ENCODE results near the gene MRPL48.
"Not testable (repeated sequence)": the region's sequence is repeated elsewhere in the genome, so short reads cannot be mapped to it uniquely, and the experiment has no call there.

MRPL48 gene

DNA sequence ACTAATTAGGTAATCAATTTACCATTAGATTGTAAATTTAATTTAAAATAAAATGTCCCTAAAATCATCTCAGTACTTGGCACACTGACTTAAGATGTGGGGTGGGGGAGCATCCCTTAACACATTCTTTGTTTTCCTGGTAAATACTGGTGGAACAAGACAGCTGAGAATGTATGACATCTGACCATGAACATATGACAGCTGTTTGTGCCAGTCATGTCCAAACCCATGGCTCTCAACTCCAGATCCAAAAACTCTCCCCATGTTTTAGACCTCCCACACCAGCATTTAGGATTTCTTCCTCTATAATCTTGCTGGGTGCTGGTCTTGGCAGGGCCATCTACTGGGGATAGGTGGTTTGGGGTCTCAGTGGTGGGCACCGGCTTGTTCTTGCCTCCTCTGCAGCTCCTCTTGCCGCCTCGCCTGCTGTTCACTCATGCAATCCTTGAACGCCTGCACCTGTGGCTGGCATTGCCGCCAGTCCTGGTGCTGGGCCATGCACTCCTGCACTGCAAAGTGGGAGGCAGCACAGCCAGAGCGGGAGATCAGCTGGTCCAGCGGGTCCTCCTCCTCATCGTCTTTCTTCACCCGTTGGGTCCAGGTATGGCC is 85.2 kb downstream of the MRPL48 start:
- Mint-ChIP-seq H3K27me3 (no peaks in the 10 kb centered on the region), H3K36me3 (ENCODE audit: low read depth) (peaks cover 67% of the 10 kb centered on the region), H3K9me3 (no peaks in the 10 kb centered on the region), H3K4me1 (ENCODE audit: low read depth) (peaks cover 16% of the 10 kb centered on the region), H3K27ac (no peak overlapping the region), H3K4me3 (no peak overlapping the region)
- intact Hi-C loops (cut with micrococcal nuclease) = no loop called here

DNA sequence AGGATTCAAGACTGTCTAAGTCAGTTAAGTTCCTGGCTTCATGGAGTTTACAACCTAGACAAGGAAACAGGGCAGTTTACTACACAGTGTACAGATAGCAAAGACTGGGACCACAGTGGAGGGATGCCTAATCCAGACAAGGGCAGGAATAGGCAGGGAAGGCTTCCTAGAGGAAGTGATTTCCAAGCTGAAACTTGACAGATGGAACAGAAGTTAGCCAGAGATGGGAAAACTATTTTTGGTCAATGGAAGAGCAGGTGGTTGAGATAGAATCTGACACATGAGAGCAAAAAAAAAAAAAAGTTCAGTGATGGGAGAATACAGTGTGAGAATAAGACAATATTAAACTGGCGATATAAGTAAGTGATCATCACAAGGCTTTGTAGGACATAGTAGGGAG is 87.7 kb downstream of the MRPL48 start:
- peak overlapping the region; percentile 88 for H3K27ac Mint-ChIP-seq
- no peaks in the 10 kb centered on the region for H3K27me3 Mint-ChIP-seq
- H3K9me3 Mint-ChIP-seq = no peaks in the 10 kb centered on the region
- peak overlapping the region; percentile 92 for H3K4me3 Mint-ChIP-seq
- H3K4me1 Mint-ChIP-seq (ENCODE audit: low read depth) = peaks cover 16% of the 10 kb centered on the region
- intact Hi-C loops (cut with micrococcal nuclease) = loop anchor here (5.0 kb wide), 1 partner anchor 88 kb away; the partner anchor contains the start of gene MRPL48
- H3K36me3 Mint-ChIP-seq (ENCODE audit: low read depth) = peaks cover 61% of the 10 kb centered on the region

DNA sequence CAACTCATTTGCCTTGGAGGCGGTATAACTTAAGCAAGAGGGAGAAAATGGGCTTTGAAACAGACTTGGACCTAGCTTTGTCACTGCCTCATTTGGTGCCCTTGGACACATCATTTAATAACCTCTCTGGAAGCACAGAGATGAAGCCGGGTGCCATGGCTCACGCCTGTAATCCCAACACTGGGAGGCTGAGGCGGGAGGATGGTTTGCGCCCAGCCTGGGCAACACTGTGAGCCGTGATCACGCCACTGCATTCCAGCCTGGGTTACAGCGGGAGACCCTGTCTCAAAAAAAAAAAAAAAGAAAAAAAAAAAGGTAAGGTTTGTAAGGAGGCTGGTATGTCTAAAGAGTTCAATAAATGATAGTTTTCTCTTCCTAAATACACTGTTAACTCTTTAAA is 88.2 kb downstream of the MRPL48 start:
- peak overlapping the region; percentile 92 for H3K4me3 Mint-ChIP-seq
- H3K36me3 Mint-ChIP-seq (ENCODE audit: low read depth) = peaks cover 61% of the 10 kb centered on the region
- intact Hi-C loops (cut with micrococcal nuclease) = loop anchor here (5.0 kb wide), 1 partner anchor 89 kb away; the partner anchor contains the start of gene MRPL48
- no peaks in the 10 kb centered on the region for H3K27me3 Mint-ChIP-seq
- H3K9me3 Mint-ChIP-seq = no peaks in the 10 kb centered on the region
- peak overlapping the region; percentile 88 for H3K27ac Mint-ChIP-seq
- peaks cover 16% of the 10 kb centered on the region for H3K4me1 Mint-ChIP-seq (ENCODE audit: low read depth)

DNA sequence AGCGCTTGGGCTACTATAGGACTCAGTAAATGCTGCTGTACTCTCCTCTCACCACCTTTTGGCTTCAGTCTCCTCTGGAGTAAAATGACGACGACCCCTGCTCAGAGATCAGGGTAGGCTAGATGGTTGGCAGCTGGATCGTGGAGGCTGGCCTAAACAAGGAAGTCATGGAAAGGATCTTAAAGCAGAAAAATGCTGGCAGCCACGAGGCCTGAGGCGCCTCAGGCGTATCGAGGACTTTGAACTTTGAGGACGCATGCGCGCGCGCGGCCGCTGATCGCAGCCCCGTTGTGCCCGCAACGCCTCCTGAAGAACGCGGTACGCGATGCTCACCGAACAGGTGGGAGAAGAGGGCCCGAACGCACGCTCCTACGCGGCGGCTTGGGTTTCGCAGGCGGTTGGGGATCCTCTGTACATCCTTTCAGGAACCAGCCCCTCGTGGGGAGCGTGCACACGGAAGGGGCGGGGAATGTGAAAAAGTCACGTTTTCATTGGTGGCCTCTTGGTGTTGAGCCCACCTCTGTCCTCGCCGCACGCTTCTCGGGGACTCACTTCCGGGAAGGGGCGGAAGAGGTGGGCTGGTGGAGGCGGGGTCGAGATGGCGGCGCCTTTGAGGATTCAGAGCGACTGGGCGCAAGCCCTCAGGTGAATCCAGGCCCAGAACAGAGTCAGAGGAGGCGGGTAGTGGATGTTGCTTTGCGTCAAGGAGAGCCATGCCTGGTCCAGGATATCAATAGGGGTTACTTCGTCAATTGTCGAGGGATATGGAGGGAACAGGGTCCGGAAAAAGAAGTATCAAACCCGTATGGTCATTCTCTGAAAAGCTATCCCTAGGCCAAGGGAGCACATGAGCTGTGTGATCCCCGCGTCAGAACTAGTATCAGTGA is 89.0 kb downstream of the MRPL48 start, which contains the start of the genes COA4 and PAAF1:
Gene COA4, minus strand, starts transcription at position 423 of the 887 bp plus-strand sequence. CDS start 3,468 bp downstream, outside the sequence.
Gene PAAF1, plus strand, starts transcription at position 576 of the 887 bp plus-strand sequence. Its CDS starts 23 bp downstream, at position 599.
- peak within 1 kb of the TSS; percentile 88 for H3K27ac Mint-ChIP-seq
- intact Hi-C loops (cut with micrococcal nuclease) = loop anchor here (5.0 kb wide), 1 partner anchor 89 kb away; the partner anchor contains the start of gene MRPL48
- peaks cover 16% of the 10 kb centered on the region for H3K4me1 Mint-ChIP-seq (ENCODE audit: low read depth)
- no peaks in the 10 kb centered on the region for H3K9me3 Mint-ChIP-seq
- peaks cover 55% of the 10 kb centered on the region for H3K36me3 Mint-ChIP-seq (ENCODE audit: low read depth)
- H3K27me3 Mint-ChIP-seq = no peaks in the 10 kb centered on the region
- peak within 1 kb of the TSS; percentile 92 for H3K4me3 Mint-ChIP-seq

DNA sequence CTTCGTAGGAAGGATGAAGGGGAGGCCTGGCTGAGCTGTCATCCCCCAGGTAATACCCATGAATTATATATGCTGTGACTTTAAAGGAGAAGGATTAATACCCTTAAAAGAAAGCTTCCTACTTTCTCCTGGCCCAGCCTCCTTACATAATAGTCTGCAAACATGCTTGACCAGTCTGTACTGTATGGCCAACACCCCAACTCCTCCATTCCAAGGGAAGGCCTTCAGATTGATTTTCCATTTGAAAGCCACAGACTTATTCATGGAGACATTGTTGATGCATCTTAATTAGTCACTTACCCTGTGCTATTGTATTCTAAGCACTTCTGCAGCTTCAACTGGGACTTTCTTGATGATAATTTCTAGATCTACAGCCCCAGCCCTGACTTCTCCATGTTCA is 91.1 kb downstream of the MRPL48 start:
- no peak overlapping the region for H3K27ac Mint-ChIP-seq
- H3K27me3 Mint-ChIP-seq = no peaks in the 10 kb centered on the region
- no peaks in the 10 kb centered on the region for H3K9me3 Mint-ChIP-seq
- intact Hi-C loops (cut with micrococcal nuclease) = loop anchor here (5.0 kb wide), 1 partner anchor 91 kb away; the partner anchor contains the start of gene MRPL48
- no peak overlapping the region for H3K4me3 Mint-ChIP-seq
- H3K4me1 Mint-ChIP-seq (ENCODE audit: low read depth) = peaks cover 16% of the 10 kb centered on the region
- peaks cover 42% of the 10 kb centered on the region for H3K36me3 Mint-ChIP-seq (ENCODE audit: low read depth)

DNA sequence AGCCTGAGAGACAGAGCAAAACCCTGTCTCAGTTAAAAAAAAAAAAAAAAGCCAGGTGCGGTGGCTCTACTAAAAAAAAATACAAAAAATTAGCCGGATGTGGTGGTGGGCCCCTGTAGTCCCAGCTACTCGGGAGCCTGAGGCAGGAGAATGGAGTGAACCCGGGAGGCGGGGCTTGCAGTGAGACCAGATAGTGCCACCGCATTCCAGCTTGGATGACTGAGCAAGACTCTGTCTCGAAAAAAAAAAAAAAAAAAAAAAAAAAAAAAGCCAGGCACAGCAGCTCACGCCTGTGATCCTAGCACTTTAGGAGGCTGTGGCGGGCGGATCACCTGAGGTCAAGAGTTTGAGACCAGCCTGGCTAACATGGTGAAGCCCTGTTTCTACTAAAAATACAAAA is 92.8 kb downstream of the MRPL48 start:
- intact Hi-C loops (cut with micrococcal nuclease); H3K27me3 Mint-ChIP-seq; H3K9me3 Mint-ChIP-seq; H3K4me3 Mint-ChIP-seq; H3K27ac Mint-ChIP-seq; H3K4me1 Mint-ChIP-seq (ENCODE audit: low read depth): not testable (repeated sequence)
- H3K36me3 Mint-ChIP-seq (ENCODE audit: low read depth) = peaks cover 28% of the 10 kb centered on the region

DNA sequence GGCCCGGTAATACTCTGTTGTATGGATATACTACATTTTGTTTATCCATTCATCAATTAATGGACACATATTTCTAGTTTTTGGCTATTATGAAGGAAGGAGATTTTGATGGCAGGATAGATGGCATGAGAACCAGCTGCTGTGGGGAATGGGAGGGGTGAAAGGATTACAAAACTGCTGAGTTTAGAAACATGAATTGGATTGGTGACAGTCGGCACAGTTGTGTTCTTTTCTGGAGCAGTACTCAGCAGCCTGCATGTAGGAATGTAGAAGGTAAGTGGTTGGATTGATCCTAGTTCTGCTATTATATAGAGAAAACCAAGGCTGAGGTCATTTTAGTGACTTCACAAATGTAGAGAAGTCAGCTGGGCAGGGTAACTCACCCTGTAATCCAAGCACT is 96.2 kb downstream of the MRPL48 start:
- intact Hi-C loops (cut with micrococcal nuclease) = no loop called here
- Mint-ChIP-seq H3K36me3 (ENCODE audit: low read depth) (peaks cover 19% of the 10 kb centered on the region), H3K27ac (no peak overlapping the region), H3K9me3 (peaks cover 9% of the 10 kb centered on the region), H3K27me3 (no peaks in the 10 kb centered on the region), H3K4me1 (ENCODE audit: low read depth) (peaks cover 8% of the 10 kb centered on the region), H3K4me3 (no peak overlapping the region)

DNA sequence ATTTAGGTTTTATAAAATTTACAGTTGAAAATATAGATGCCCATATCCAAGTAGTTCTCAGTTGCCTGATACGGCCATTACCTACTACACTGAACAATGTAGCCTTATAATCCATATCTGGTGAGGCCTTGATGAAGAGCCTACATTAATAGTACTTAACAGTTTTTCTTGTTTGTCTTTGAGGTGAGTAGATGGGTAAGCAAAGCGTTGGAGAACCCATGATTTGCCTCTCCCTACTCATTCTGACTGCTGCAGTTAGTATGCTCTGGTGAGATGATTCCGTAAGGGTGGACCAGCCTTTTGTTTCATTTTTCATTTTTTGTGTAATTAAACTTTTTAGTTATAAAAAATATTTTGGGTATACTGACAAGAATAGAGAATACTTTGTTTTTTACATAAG is 100.6 kb downstream of the MRPL48 start:
- no peak overlapping the region for H3K4me3 Mint-ChIP-seq

DNA sequence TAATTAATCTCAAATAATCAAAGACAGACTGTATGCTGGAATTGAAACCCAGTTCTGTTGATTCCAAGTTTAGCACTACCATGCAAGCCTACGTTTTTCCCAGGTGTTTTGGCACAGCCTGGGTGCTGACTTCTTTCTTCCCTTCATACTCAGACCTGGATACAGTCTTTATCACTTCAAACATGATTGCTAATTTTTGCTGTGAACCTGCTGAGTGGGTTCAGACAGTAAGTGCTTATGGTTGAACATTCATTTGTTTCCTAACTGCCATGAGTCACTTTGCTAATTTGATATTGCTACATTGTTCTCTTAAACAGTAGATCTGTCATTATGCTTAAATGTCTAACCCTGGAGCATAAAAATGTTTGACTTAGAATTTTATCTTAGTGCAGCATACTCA is 101.3 kb downstream of the MRPL48 start:
- Mint-ChIP-seq H3K27ac (no peak overlapping the region), H3K36me3 (ENCODE audit: low read depth) (peaks cover 57% of the 10 kb centered on the region), H3K9me3 (peaks cover 9% of the 10 kb centered on the region), H3K4me1 (ENCODE audit: low read depth) (peaks cover 8% of the 10 kb centered on the region), H3K4me3 (no peak overlapping the region), H3K27me3 (no peaks in the 10 kb centered on the region)
- intact Hi-C loops (cut with micrococcal nuclease) = no loop called here

More for the DNA sequence above, 100.6 kb downstream of the MRPL48 start:
- intact Hi-C loops (cut with micrococcal nuclease) = no loop called here
- H3K9me3 Mint-ChIP-seq = peaks cover 9% of the 10 kb centered on the region
- H3K27ac Mint-ChIP-seq = no peak overlapping the region
- H3K36me3 Mint-ChIP-seq (ENCODE audit: low read depth) = peaks cover 57% of the 10 kb centered on the region
- no peaks in the 10 kb centered on the region for H3K27me3 Mint-ChIP-seq
- H3K4me1 Mint-ChIP-seq (ENCODE audit: low read depth) = peaks cover 8% of the 10 kb centered on the region

DNA sequence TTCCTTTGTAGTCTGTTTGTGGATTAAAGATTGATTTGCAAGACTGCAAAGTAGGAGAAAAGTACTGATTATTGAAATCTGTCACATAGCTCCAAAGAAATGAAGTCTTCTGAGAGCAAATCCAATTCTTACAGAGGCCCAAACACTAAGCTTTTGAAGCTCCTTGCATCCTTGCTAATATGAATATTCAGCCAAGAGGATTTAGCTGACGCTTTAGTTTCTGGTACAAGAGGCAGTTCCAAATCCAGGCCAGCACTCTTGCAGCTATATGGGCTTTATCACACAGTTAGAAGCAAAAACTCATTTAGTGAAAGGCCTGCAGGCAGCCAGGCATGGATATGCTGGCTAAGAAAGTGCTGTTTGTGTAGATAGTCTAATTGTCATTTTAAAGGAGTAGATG is 101.9 kb downstream of the MRPL48 start:
- H3K9me3 Mint-ChIP-seq = peaks cover 9% of the 10 kb centered on the region
- H3K4me1 Mint-ChIP-seq (ENCODE audit: low read depth) = peaks cover 8% of the 10 kb centered on the region
- peaks cover 61% of the 10 kb centered on the region for H3K36me3 Mint-ChIP-seq (ENCODE audit: low read depth)
- no peaks in the 10 kb centered on the region for H3K27me3 Mint-ChIP-seq
- no peak overlapping the region for H3K4me3 Mint-ChIP-seq
- no peak overlapping the region for H3K27ac Mint-ChIP-seq
- intact Hi-C loops (cut with micrococcal nuclease) = no loop called here

DNA sequence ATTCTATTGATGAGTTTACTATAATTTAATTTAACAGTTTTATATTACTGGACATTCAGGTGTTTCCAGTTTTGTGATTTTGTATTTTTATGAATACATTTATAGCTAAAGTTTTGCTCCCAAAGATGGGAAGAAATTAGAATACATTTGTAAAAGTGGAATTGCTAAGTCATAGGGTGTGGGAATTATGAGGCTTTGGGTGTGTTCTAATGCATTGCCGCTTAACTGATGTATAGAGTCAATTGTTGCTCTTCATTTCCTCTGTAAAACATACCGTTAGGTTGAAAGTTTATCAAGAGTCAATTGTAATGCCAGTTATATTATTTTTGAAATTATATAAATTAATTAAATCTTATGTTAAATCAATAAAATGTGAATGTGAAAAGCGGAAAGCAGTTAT is 105.4 kb downstream of the MRPL48 start:
- H3K27ac Mint-ChIP-seq = no peak overlapping the region
- H3K36me3 Mint-ChIP-seq (ENCODE audit: low read depth) = peaks cover 69% of the 10 kb centered on the region
- no peaks in the 10 kb centered on the region for H3K27me3 Mint-ChIP-seq
- H3K4me1 Mint-ChIP-seq (ENCODE audit: low read depth) = no peaks in the 10 kb centered on the region
- intact Hi-C loops (cut with micrococcal nuclease) = no loop called here
- H3K9me3 Mint-ChIP-seq = no peaks in the 10 kb centered on the region
- H3K4me3 Mint-ChIP-seq = no peak overlapping the region

DNA sequence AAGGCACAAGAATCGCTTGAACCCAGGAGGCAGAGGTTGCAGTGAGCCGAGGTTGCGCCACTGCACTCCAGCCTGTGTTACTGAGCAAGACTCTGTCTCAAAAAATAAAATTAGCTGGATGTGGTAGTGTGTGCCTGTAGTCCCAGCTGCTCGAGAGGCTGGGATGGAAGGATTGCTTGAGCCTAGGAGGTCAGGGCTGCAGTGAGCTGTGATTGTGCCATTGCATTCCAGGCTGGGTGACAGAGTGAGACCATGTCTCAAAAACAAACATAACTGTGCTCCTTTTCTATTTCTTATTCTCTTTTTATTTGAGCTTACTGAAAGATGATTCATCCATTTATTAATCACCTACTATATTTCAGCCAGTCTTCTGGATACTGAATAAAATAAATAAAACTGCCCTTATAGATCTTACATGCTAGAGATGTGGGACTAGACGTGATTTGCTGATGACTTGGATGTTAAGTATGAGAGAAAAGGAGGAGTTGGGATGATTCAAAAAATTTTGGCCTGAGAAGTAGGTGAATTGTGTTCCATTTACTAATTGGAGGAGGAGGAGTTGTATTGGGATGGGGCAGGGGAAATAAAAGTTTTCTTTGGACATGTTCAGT is 107.2 kb downstream of the MRPL48 start:
- intact Hi-C loops (cut with micrococcal nuclease) = no loop called here
- no peaks in the 10 kb centered on the region for H3K4me1 Mint-ChIP-seq (ENCODE audit: low read depth)
- no peaks in the 10 kb centered on the region for H3K9me3 Mint-ChIP-seq
- H3K27ac Mint-ChIP-seq = no peak overlapping the region
- peaks cover 73% of the 10 kb centered on the region for H3K36me3 Mint-ChIP-seq (ENCODE audit: low read depth)
- no peaks in the 10 kb centered on the region for H3K27me3 Mint-ChIP-seq
- H3K4me3 Mint-ChIP-seq = no peak overlapping the region

DNA sequence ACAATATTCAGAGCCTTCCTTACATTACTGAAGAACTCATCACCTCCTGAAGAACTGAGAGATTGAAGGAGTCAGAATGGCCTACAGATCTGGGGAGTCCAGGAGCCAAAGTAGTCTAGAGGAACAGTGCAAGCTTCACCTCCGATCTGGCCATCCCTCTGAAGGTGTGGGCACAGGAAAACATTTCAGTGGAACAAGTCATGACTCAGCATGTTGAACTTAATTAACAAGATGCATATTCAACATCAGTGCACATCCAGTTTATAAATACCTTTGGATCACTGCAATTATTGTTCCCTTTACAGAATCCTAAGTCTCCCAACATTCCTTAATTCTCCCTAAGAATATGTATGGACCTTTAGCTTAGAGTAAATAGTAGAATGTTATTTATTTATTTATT is 114.6 kb downstream of the MRPL48 start:
- no peak overlapping the region for H3K4me3 Mint-ChIP-seq
- no peaks in the 10 kb centered on the region for H3K27me3 Mint-ChIP-seq
- peaks cover 4% of the 10 kb centered on the region for H3K4me1 Mint-ChIP-seq (ENCODE audit: low read depth)
- no peaks in the 10 kb centered on the region for H3K9me3 Mint-ChIP-seq
- H3K36me3 Mint-ChIP-seq (ENCODE audit: low read depth) = peaks cover 60% of the 10 kb centered on the region
- H3K27ac Mint-ChIP-seq = no peak overlapping the region
- intact Hi-C loops (cut with micrococcal nuclease) = no loop called here

DNA sequence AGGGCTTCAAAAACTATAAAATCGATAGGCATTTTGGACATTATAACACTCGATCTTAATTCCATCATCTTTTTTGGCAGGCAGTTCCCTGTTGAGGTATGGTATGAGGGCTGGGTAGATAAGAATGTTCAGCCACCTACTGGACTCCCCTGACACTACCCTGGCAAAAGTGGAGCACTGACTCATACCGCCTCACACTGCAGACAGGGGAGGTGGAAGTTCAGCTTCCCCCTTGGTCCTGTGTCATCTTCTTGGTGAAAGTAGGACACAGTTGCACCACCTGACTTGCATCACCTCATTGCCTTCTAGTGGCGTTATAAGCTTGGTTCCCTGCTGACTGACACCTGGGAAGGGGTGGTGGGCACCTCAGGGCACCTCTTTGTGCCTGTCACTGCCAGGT is 119.5 kb downstream of the MRPL48 start:
- Mint-ChIP-seq H3K36me3 (ENCODE audit: low read depth) (peaks cover 57% of the 10 kb centered on the region), H3K4me1 (ENCODE audit: low read depth) (peaks cover 10% of the 10 kb centered on the region), H3K4me3 (no peak overlapping the region), H3K27me3 (no peaks in the 10 kb centered on the region), H3K9me3 (no peaks in the 10 kb centered on the region), H3K27ac (no peak overlapping the region)
- intact Hi-C loops (cut with micrococcal nuclease) = no loop called here

Measured in dendritic cell treated with granulocyte-macrophage colony-stimulating factor and Interleukin-4, amounts not matched to agents 40 ng/mL and 50 ng/mL, for 4 days (primary cell).